GM21723 (cell line): ENCODE measurements around the gene KRT6B.
"Not testable (repeated sequence)": the region's sequence is repeated elsewhere in the genome, so short reads cannot be mapped to it uniquely, and the experiment has no call there.

ENCODE experiments used
- ATAC-seq: cut with Tn5 transposase; IDR thresholded peaks from one replicate; pipeline ENCODE4 v1.9.1; 2021; ENCODE audit warnings: mild to moderate bottlenecking, moderate library complexity; ENCODE audit not compliant: unreplicated experiment

Gene KRT6B

DNA sequence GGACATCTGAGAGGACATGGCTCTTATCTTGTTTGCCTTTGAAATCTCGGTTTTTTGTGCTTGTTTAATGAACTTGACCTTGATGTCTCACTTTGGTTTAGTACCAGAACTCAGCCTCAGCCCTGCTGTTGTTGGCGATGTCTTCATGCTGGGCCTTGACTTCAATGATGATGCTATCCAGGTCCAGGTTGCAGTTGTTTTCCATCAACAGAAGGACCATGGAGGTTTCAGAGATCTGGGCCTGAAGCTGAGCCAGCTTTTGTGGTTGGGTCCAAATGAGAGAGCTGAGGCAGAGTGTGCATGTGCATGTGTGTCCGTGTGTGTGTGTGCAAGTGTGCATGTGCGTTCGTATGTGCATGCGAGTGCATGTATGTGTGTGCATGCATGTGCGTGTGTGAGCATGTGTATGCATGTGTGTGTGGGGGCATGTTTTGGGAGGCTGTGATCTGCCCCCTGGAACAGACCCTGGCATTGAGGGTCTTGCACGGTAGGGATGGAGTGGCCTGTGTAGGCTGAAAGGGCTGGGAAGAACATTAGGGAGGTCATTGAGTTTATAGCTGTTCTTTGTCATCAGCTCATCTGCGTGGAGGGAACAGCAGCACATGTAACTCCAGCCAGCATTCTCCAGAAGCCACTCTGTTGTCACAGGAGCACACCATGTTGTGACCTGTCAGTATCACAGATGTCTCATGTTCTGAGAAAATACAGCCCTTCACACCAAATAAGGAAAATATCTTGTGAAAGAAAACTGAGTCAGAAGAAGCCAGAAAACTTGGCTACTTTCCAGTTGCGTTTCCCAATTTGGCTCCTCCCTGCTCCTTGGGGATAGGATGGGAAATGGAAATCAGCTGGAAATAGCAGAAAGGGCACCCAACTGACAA, 35.8 kb downstream of the KRT6B start:
- no peak for ATAC-seq

DNA sequence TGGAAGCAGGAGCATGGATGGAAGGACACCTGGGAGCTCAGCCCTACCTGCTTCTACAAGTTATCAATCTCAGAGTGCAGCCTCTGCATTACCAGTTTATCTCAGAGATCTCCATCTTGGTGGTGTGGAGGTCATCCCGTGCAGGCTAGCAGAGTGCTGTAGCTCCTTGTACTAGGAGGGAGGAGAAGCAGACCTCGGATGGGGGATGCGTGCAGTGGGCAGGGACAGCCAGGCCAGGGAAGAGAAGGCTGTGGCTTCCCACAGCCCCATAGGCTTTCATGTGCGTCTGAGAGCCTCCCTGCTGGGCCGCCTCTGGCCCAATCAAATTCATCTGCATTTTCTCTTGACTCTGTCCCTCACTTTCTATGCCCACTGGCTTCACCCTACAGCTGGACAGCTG, 37.0 kb downstream of the KRT6B start:
- ATAC-seq: no peak

DNA sequence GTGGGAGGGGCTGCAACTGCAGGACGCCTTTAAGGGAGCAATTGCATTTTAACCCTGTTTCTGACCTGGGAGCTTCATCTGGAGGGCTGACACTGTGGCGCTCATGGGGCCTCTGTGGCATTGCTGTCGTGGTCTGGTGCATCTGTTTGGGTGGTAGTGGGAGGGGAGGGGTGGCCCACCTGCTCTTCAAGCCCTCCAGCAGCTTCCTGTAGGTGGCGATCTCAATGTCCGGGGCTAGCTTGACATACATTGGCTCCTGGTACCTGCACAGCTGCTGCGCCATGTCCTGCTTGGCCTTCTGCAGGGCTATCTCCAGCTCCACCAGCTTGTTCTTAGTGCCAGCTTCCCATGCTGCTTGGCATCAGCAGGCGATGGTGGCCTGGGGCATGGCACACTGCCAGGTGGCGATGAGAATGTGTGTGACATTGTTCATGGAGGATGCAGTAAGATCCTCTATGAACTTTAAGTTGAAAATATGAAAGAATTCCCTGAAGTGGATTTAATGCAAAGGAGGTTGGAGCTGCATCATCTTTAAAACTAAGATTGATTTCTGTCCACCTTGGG, 38.1 kb downstream of the KRT6B start:
- no peak for ATAC-seq

DNA sequence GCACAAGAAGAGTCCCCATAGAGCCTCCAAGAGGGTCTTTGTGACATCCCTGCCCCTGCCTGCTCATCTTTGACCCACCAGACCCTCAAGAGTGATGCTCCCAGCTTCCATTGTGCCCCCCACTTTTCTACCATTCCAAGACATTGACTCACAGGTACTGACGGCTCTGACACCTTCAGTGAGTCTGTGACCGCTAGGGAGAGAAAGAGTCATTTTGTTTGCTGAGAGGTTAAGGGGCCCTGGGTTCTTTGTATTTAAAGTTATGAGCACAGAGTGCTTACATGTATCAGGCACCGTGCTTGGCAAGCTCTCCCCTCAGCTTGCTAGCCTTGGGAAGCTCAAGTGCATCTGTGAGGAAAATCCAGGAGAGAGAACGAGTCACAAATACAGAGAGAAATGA, 38.7 kb downstream of the KRT6B start:
- ATAC-seq: no peak

GRCh38 chr12:52411815-52412214, 40.1 kb downstream of the KRT6B start:
- no peak for ATAC-seq

- not testable (repeated sequence) for ATAC-seq
These were observed 41.2 kb downstream of the KRT6B start for GRCh38 chr12:52410589-52411248.

GRCh38 chr12:52407918-52408317, 44.0 kb downstream of the KRT6B start:
- no peak for ATAC-seq

GRCh38 chr12:52405922-52406385, 46.0 kb downstream of the KRT6B start, which contains the start of gene KRT82:
TSS of gene KRT82 (minus strand) at chr12:52406335. CDS start at chr12:52406277, 58 bp downstream.
- ATAC-seq: no peak

DNA sequence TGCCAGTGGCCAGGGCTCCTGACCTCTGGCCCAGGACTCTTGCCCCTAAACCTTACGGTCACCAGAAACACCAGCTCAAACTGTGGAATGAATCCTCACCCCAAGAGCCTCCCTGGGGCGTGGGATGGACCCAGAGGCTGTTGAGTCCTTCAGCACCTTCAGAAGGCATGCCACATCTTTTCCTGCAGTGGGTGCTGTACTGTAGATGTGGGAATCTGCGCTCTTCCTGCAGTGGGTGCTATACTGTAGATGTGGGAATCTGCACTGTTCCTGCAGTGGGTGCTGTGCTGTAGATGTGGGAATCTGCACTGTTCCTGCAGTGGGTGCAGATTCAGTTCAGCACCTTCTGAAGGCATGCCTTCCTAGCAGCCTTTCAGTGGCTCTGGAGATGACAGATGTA, 47.0 kb downstream of the KRT6B start:
- ATAC-seq: no peak

- ATAC-seq: no peak
These were observed 48.4 kb downstream of the KRT6B start for GRCh38 chr12:52403561-52403960.

- no peak for ATAC-seq
These were observed 48.9 kb downstream of the KRT6B start for GRCh38 chr12:52402873-52403540.

DNA sequence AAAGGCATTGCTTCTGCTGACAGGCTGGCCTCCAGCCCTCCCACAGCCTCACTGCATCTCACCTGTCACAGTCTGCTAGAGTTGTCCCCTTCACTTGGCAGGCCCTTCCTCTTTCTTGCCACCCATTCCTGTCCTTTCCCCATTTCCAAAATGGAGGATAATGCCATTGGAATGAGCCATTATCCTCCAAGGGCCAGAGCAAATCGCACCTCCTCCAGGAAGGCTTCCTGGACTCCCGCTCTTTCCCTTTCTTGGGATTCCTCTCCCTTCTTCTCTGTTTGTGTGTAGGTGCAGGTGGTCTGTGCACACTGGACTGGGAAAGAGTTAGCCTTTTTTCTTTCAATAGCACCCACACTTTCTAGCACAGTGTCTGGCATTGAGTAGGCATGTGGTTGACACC, 49.6 kb downstream of the KRT6B start:
- ATAC-seq: no peak

DNA sequence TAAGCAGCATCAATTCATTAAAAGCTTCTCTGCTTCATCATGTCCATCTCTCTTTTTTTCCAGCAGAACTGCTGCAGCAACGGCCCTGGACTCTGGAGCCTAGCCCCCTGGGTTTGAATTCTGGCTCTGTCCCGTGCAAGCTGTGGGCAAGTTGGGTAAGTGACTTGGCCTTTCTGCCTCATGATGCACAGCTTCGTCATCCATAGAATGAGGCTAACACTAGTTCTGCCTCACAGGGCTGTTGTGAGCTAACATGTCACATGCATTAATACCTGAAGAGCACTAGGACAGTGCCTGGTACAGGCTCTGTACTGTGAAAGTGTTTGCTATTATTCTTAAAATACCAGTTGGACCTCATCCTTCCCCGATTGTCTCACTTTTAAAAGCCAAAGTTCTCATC, 50.0 kb downstream of the KRT6B start:
- no peak for ATAC-seq

GRCh38 chr12:52401526-52401925, 50.4 kb downstream of the KRT6B start:
- ATAC-seq: no peak

DNA sequence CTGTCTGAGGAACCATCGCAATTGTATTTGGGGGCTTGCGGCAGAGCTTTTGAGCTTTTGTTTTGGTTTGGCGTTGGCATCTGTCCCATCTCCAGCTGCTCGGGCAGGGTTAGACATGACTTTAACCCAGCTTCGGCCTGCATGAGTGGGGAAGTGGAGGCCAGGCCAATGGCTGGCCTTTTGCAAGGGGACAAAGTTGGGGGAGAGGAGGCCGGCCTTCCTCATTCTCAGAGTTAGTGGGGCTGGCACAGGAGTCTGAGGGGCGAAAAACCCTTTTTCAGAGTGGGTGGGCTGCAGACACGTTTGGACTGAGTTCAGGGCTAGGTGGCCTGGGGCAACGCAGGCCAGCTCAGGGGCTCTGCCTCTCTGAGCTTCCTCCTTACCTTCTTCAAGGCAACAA, 51.0 kb downstream of the KRT6B start:
- no peak for ATAC-seq

GRCh38 chr12:52399756-52400155, 52.2 kb downstream of the KRT6B start:
- ATAC-seq: no peak

DNA sequence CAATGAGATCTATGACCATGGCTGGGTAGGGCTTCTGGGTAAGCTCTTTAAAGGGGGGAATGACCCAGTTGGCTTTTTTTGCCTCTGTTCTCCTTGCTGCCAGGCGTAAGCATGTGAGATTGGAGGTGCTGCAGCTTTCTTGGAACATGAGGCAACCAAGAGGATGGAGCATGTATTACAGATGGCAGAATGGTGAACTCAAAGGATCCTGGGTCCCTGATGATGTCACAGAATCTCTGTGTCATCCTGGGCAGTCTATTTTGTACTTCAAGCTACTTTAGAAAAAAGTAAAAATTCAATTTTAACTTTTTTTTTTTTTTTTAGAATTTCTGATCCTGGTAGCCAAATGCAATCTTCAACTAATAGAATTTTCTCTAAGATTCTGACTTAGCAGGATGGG, 53.8 kb downstream of the KRT6B start:
- ATAC-seq: no peak

DNA sequence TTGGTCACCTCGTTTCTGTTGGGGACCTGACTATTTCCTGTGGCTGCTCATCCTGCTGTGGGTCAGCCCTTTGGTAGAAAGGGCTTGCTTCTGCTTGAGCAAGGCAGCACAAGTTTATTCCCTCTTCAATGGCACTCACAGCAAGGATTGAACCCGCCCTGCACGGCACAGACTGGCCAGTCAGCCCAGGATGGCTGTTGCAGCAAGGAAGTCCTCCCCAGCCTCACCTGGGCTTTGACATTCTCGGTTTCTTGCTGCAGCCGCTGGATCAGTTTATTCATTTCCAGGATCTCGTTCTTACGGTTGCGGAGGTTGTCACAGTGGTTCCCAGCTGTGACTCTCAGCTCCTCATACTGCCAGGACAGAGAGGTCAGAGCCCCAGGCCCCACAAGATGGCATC, 55.3 kb downstream of the KRT6B start:
- no peak for ATAC-seq
